ENCODE measurements around the gene MSN. TPM values are rescaled to one million over a fixed set of nuclear protein-coding genes. Genes with fewer than 3 reads are reported as not detected.

The MSN gene
- total RNA-seq, 1 donor from 2014 or later = 107 TPM

- intact Hi-C loops (cut with micrococcal nuclease) = no loop called here
- H3K9me3 ChIP-seq (replicated peaks) = no peaks in the 10 kb centered on the region
- H3K4me1 ChIP-seq = peaks cover 100% of the 10 kb centered on the region
- TF ChIP-seq CTCF (IDR thresholded peaks at IDR 0.05; ENCODE audit: borderline replicate concordance) = peak; percentile 13
- peak overlapping the region; percentile 96 for H3K27ac ChIP-seq (replicated peaks)
- H3K36me3 ChIP-seq = no peaks in the 10 kb centered on the region
- no peaks in the 10 kb centered on the region for H3K27me3 ChIP-seq (ENCODE audit: low read depth)
- no peak for DNase-seq
- peak overlapping the region; percentile 37 for H3K4me3 ChIP-seq
Observed at GRCh38 chrX:65674204-65674893, 6.9 kb downstream of the MSN start.

GRCh38 chrX:65677954-65678469, 10.6 kb downstream of the MSN start:
- Histone ChIP-seq H3K27me3 (ENCODE audit: low read depth) (no peaks in the 10 kb centered on the region), H3K4me3 (peak overlapping the region; percentile 21), H3K36me3 (no peaks in the 10 kb centered on the region), H3K4me1 (peaks cover 100% of the 10 kb centered on the region), H3K27ac (replicated peaks) (peak overlapping the region; percentile 96), H3K9me3 (replicated peaks) (no peaks in the 10 kb centered on the region)
- intact Hi-C loops (cut with micrococcal nuclease) = no loop called here
- no peak for DNase-seq
- no peak for TF ChIP-seq CTCF (IDR thresholded peaks at IDR 0.05; ENCODE audit: borderline replicate concordance)

GRCh38 chrX:65679071-65679540, 11.7 kb downstream of the MSN start:
- H3K9me3 ChIP-seq (replicated peaks) = no peaks in the 10 kb centered on the region
- H3K4me3 ChIP-seq = no peak overlapping the region
- intact Hi-C loops (cut with micrococcal nuclease) = no loop called here
- peaks cover 97% of the 10 kb centered on the region for H3K4me1 ChIP-seq
- TF ChIP-seq CTCF (IDR thresholded peaks at IDR 0.05; ENCODE audit: borderline replicate concordance) = no peak
- DNase-seq = no peak
- no peaks in the 10 kb centered on the region for H3K27me3 ChIP-seq (ENCODE audit: low read depth)
- H3K27ac ChIP-seq (replicated peaks) = peak overlapping the region; percentile 96
- no peaks in the 10 kb centered on the region for H3K36me3 ChIP-seq

GRCh38 chrX:65681810-65682209, 14.4 kb downstream of the MSN start:
- H3K27me3 ChIP-seq (ENCODE audit: low read depth) = no peaks in the 10 kb centered on the region
- no peaks in the 10 kb centered on the region for H3K9me3 ChIP-seq (replicated peaks)
- peaks cover 97% of the 10 kb centered on the region for H3K4me1 ChIP-seq
- intact Hi-C loops (cut with micrococcal nuclease) = no loop called here
- H3K4me3 ChIP-seq = no peak overlapping the region
- H3K36me3 ChIP-seq = no peaks in the 10 kb centered on the region
- TF ChIP-seq CTCF (IDR thresholded peaks at IDR 0.05; ENCODE audit: borderline replicate concordance) = no peak
- no peak for DNase-seq
- H3K27ac ChIP-seq (replicated peaks) = no peak overlapping the region

GRCh38 chrX:65685112-65685511, 17.7 kb downstream of the MSN start:
- no peaks in the 10 kb centered on the region for H3K36me3 ChIP-seq
- no peak for TF ChIP-seq CTCF (IDR thresholded peaks at IDR 0.05; ENCODE audit: borderline replicate concordance)
- H3K4me3 ChIP-seq = no peak overlapping the region
- H3K27ac ChIP-seq (replicated peaks) = no peak overlapping the region
- no peak for DNase-seq
- no peaks in the 10 kb centered on the region for H3K27me3 ChIP-seq (ENCODE audit: low read depth)
- H3K9me3 ChIP-seq (replicated peaks) = no peaks in the 10 kb centered on the region
- peaks cover 97% of the 10 kb centered on the region for H3K4me1 ChIP-seq
- intact Hi-C loops (cut with micrococcal nuclease) = no loop called here

Data from left ventricle myocardium inferior (tissue), 1 donor.